Endodermal cell (in vitro differentiated cells): ENCODE results near the gene LONP2. TPM values are rescaled to one million over a fixed set of nuclear protein-coding genes. Genes with fewer than 3 reads are reported as not detected.
A peak's percentile ranks its signal among the peaks of the same experiment; 100 is the strongest.

Source experiments
- DNase-seq: peaks from one replicate; pipeline ENCODE4 v3.0.0-alpha.2; 2017
- H3K27ac ChIP-seq: 2 replicates; pipeline ENCODE4 v1.5.1; 2013; ENCODE audit warnings: mild to moderate bottlenecking, low read depth, low read length, moderate library complexity
- H3K27me3 ChIP-seq: 2 replicates; pipeline ENCODE4 v1.6.1; 2013; ENCODE audit warnings: mild to moderate bottlenecking, low read length, moderate library complexity; ENCODE audit not compliant: insufficient read depth, control insufficient read depth, poor library complexity, severe bottlenecking
- H3K36me3 ChIP-seq: 2 replicates; pipeline ENCODE4 v1.7.0; 2013; ENCODE audit warnings: mild to moderate bottlenecking, low read length, moderate library complexity; ENCODE audit not compliant: control insufficient read depth, insufficient read depth
- H3K4me1 ChIP-seq: one replicate; pipeline ENCODE4 v1.7.0; 2013; ENCODE audit warnings: low read length; ENCODE audit not compliant: control insufficient read depth, insufficient read depth
- H3K4me3 ChIP-seq: 2 replicates; pipeline ENCODE4 v1.5.1; 2013; ENCODE audit warnings: mild to moderate bottlenecking, low read length, moderate library complexity
- H3K9ac ChIP-seq: 2 replicates; pipeline ENCODE4 v1.6.1; 2013; ENCODE audit warnings: mild to moderate bottlenecking, low read length, moderate library complexity; ENCODE audit not compliant: poor library complexity, severe bottlenecking; ENCODE audit errors: extremely low read depth
- H3K9me3 ChIP-seq: 2 replicates; pipeline ENCODE4 v1.6.1; 2013; ENCODE audit warnings: mild to moderate bottlenecking, low read length, moderate library complexity; ENCODE audit not compliant: control insufficient read depth
- H3K27ac Mint-ChIP-seq: 2 replicates; pipeline ENCODE4 v1.8.0; 2020; ENCODE audit warnings: mixed read lengths
- H3K27me3 Mint-ChIP-seq: 2 replicates; pipeline ENCODE4 v1.8.0; 2021; ENCODE audit warnings: mild to moderate bottlenecking, mixed read lengths; ENCODE audit not compliant: insufficient read depth
- H3K36me3 Mint-ChIP-seq: 2 replicates; pipeline ENCODE4 v1.8.0; 2020; ENCODE audit warnings: low read depth, mixed read lengths
- H3K4me1 Mint-ChIP-seq: 2 replicates; pipeline ENCODE4 v1.8.0; 2020; ENCODE audit warnings: mixed read lengths
- H3K4me3 Mint-ChIP-seq: 2 replicates; pipeline ENCODE4 v1.8.0; 2020; ENCODE audit warnings: mild to moderate bottlenecking, moderate library complexity, mixed read lengths
- H3K9me3 Mint-ChIP-seq: 2 replicates; pipeline ENCODE4 v1.8.0; 2020; ENCODE audit warnings: mild to moderate bottlenecking, mixed read lengths
- WGBS, 2 experiments: methylation state at CpG; one replicate each; pipeline versions ENCODE4 v1.1.5 to v1.1.7; 2013; ENCODE audit warnings: missing lambda C conversion rate in 2 of 2, mixed read lengths in 1 of 2; ENCODE audit not compliant: insufficient coverage in 1 of 2, insufficient read length in 1 of 2; 5-methylcytosine and 5-hydroxymethylcytosine counted together
- total RNA-seq, 2 donors: library from RNA; stranded (reverse); fragmentation: NEBNext Ultra II Directional in 1 of 2; extraction: Animal tissue kit (Norgen Biotek cat#: 25700) in 1 of 2; gene quantifications; 2 replicates in 1 of 2; 3 replicates in 1 of 2; pipeline ENCODE4 v1.2.1, GENCODE V29; 2021
- TF ChIP-seq, protein P1 (sequence below): fragments of 200-600 bp; sonication (generic); conservative IDR thresholded peaks from 2 replicates; pipeline ENCODE4 v1.5.0; 2021; ENCODE audit warnings: antibody characterized with exemption, mild to moderate bottlenecking

Gene LONP2
- total RNA-seq, 2 donors from 2014 or later = 33.2 to 33.6 TPM

DNA sequence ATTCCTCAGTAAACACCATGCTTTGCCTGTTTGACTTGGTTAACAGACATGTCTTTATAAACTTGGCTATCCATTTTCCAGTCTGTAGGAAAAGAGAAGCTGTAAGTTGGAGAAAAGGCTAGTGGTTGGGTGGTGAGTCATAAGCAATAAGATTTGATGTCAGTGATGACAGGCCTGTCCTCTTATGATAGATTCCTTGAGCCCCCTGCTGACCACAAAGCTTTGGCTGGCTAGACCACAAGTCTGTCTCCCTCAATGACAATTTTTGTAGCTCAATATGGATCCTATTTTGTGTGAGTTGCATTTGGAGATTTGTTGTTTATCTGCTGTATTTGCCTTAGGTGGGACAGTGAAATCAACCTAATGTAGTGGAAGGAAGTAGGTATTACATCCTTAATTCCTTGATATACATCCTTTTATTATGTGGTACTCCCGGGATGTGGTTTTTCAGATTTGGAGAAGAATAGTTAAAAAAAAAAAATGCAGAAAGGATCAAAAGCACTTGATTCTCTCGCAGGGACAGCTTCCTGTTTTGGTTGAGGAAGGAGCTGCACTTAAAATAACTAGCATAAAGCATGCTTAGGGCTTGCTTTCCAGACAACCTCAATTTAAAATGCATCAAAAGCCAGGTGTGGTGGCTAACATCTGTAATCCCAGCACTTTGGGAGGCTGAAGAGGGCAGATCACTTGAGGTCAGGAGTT is 73.7 kb downstream of the LONP2 start:
- Mint-ChIP-seq H3K4me1 (peaks cover 16% of the 10 kb centered on the region), H3K27ac (peak overlapping the region; percentile 17), H3K4me3 (no peak overlapping the region), H3K27me3 (no peaks in the 10 kb centered on the region), H3K36me3 (peaks cover 39% of the 10 kb centered on the region), H3K9me3 (peaks cover 13% of the 10 kb centered on the region)
- H3K4me3 ChIP-seq = no peak overlapping the region
- peaks cover 6% of the 10 kb centered on the region for H3K4me1 ChIP-seq
- no peak overlapping the region for H3K27ac ChIP-seq
- no peak overlapping the region for H3K9ac ChIP-seq
- no peaks in the 10 kb centered on the region for H3K27me3 ChIP-seq
- peaks cover 28% of the 10 kb centered on the region for H3K36me3 ChIP-seq
- no peak for DNase-seq
- peaks cover 12% of the 10 kb centered on the region for H3K9me3 ChIP-seq
- WGBS, 2 experiments = 82 to 93% methylated on average over 1 to 2 of the region's 2 CpGs
- TF ChIP-seq, protein P1, sequence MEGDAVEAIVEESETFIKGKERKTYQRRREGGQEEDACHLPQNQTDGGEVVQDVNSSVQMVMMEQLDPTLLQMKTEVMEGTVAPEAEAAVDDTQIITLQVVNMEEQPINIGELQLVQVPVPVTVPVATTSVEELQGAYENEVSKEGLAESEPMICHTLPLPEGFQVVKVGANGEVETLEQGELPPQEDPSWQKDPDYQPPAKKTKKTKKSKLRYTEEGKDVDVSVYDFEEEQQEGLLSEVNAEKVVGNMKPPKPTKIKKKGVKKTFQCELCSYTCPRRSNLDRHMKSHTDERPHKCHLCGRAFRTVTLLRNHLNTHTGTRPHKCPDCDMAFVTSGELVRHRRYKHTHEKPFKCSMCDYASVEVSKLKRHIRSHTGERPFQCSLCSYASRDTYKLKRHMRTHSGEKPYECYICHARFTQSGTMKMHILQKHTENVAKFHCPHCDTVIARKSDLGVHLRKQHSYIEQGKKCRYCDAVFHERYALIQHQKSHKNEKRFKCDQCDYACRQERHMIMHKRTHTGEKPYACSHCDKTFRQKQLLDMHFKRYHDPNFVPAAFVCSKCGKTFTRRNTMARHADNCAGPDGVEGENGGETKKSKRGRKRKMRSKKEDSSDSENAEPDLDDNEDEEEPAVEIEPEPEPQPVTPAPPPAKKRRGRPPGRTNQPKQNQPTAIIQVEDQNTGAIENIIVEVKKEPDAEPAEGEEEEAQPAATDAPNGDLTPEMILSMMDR = peak; percentile 18

DNA sequence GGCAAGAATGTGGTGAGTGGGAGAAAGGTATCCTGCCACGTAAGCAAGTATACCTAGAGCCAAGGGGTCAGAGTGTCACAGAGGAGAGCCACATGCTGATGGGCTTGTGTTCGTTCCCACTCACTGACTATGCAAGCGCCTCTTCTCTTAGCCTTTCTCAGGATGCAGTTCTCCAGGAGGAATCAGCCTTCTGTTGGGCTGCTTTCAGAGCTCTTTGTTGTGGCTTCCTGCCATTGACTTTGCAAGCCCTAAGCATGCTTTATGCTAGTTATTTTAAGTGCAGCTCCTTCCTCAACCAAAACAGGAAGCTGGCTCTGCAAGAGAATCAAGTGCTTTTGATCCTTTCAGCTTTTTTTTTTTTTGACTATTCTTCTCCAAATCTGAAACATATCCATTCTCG is 74.5 kb downstream of the LONP2 start:
- no peak overlapping the region for H3K4me3 ChIP-seq
- TF ChIP-seq, protein P1 = no peak
- H3K36me3 Mint-ChIP-seq = peaks cover 31% of the 10 kb centered on the region
- peak overlapping the region; percentile 55 for H3K27ac Mint-ChIP-seq
- no peak overlapping the region for H3K9ac ChIP-seq
- H3K36me3 ChIP-seq = peaks cover 23% of the 10 kb centered on the region
- DNase-seq = peak; percentile 66
- H3K27me3 Mint-ChIP-seq = no peaks in the 10 kb centered on the region
- H3K27me3 ChIP-seq = no peaks in the 10 kb centered on the region
- H3K9me3 ChIP-seq = peaks cover 7% of the 10 kb centered on the region
- H3K4me1 Mint-ChIP-seq = peaks cover 16% of the 10 kb centered on the region
- H3K4me1 ChIP-seq = peaks cover 6% of the 10 kb centered on the region
- H3K4me3 Mint-ChIP-seq = no peak overlapping the region
- no peak overlapping the region for H3K27ac ChIP-seq
- WGBS, 2 experiments = 80 to 90% methylated on average over 3 to 4 of the region's 4 CpGs
- peaks cover 5% of the 10 kb centered on the region for H3K9me3 Mint-ChIP-seq

- Histone ChIP-seq H3K4me1 (no peaks in the 10 kb centered on the region), H3K9ac (no peak overlapping the region), H3K4me3 (no peak overlapping the region), H3K9me3 (no peaks in the 10 kb centered on the region), H3K36me3 (peaks cover 18% of the 10 kb centered on the region), H3K27me3 (no peaks in the 10 kb centered on the region), H3K27ac (no peak overlapping the region)
- Mint-ChIP-seq H3K4me3 (no peak overlapping the region), H3K4me1 (peaks cover 4% of the 10 kb centered on the region), H3K36me3 (peaks cover 21% of the 10 kb centered on the region), H3K27me3 (no peaks in the 10 kb centered on the region), H3K9me3 (no peaks in the 10 kb centered on the region), H3K27ac (no peak overlapping the region)
- DNase-seq = no peak
- 97 to 100% methylated on average over 1 to 2 of the region's 2 CpGs for WGBS, 2 experiments
- TF ChIP-seq, protein P1 = no peak
These were observed 77.4 kb downstream of the LONP2 start for GRCh38 chr16:48321317-48322036.
